ENCODE measurements around the gene CBR3. TPM values are rescaled to one million over a fixed set of nuclear protein-coding genes. Genes with fewer than 3 reads are reported as not detected.

The CBR3 gene
- polyA plus RNA-seq, 1 of the 3 experiments (the other 2 are of a cell fraction) = 6.7 TPM

- Histone ChIP-seq H3K27ac (ENCODE audit: low read depth in 2 of 2, low read length in 1 of 2) (no peak overlapping the region), H3K4me1 (ENCODE audit: control insufficient read depth in 1 of 2, insufficient read depth in 2 of 2, low read depth in 1 of 2, low read length in 1 of 2) (peaks cover 0 to 5% of the 10 kb centered on the region in 2 experiments; a peak in 1 of 4 replicates), H3F3A (replicated peaks; ENCODE audit: insufficient read depth) (no peaks in the 10 kb centered on the region), H2AFZ (ENCODE audit: low read depth) (no peak overlapping the region), H4K20me1 (ENCODE audit: insufficient read depth) (no peaks in the 10 kb centered on the region), H3K4me3 (ENCODE audit: low read depth in 2 of 2, low read length in 1 of 2) (no peak overlapping the region), H3K27me3 (ENCODE audit: insufficient read depth) (no peaks in the 10 kb centered on the region), H3K9me3 (no peaks in the 10 kb centered on the region), H3K36me3 (replicated peaks in 1 of 2; ENCODE audit: control insufficient read depth in 1 of 2, insufficient read depth in 2 of 2, low read length in 1 of 2) (no peaks in the 10 kb centered on the region), H3K79me2 (ENCODE audit: insufficient read depth) (no peaks in the 10 kb centered on the region), H3K9me2 (no peaks in the 10 kb centered on the region), H3K4me2 (no peak overlapping the region), H3K9ac (no peak overlapping the region)
- POLR2A ChIA-PET = no interaction called here
- WGBS (ENCODE audit: low lambda C conversion rate) = 94% methylated on average over 8 of the region's 8 CpGs
- no peak for DNase-seq
- CTCF ChIA-PET = interaction anchor here (1.4 to 7.0 kb wide), 6 partner anchors 8 to 271 kb away, joined by 7 to 56 read pairs (median 10); no protein-coding TSS in a partner anchor
- TF ChIP-seq PBX3 (IDR thresholded peaks at IDR 0.05) = no peak
- no peak for TF ChIP-seq GATA2 (CRISPR knock-in tag; IDR thresholded peaks at IDR 0.05)
- TF ChIP-seq IRF3 (IDR thresholded peaks at IDR 0.05; ENCODE audit: low read depth, low read length) = no peak
- no peak for TF ChIP-seq POLR2AphosphoS5 (IDR thresholded peaks at IDR 0.05; ENCODE audit: low read depth, low read length)
- no peak for TF ChIP-seq SIN3A (IDR thresholded peaks at IDR 0.05; ENCODE audit: borderline replicate concordance, low read depth, low read length)
- no peak for TF ChIP-seq ELF1 (IDR thresholded peaks at IDR 0.05)
- no peak for TF ChIP-seq NRF1 (IDR thresholded peaks at IDR 0.05; ENCODE audit: low read depth, low read length)
- TF ChIP-seq JUND (IDR thresholded peaks at IDR 0.05) = no peak
- no peak for TF ChIP-seq FOXM1 (IDR thresholded peaks at IDR 0.05; ENCODE audit: low read depth)
- TF ChIP-seq CTCF (IDR thresholded peaks at IDR 0.05) = no peak
- no peak for TF ChIP-seq RFX5 (IDR thresholded peaks at IDR 0.05; ENCODE audit: low read length)
Observed at GRCh38 chr21:36111238-36111637, 23.6 kb upstream of the CBR3 start.

GRCh38 chr21:36113647-36114428 lies 21.0 kb upstream of the CBR3 start:
- H3K4me2 ChIP-seq = no peak overlapping the region
- H3F3A ChIP-seq (replicated peaks; ENCODE audit: insufficient read depth) = no peaks in the 10 kb centered on the region
- H3K36me3 ChIP-seq (replicated peaks in 1 of 2; ENCODE audit: control insufficient read depth in 1 of 2, insufficient read depth in 2 of 2, low read length in 1 of 2) = no peaks in the 10 kb centered on the region
- peaks cover 0 to 5% of the 10 kb centered on the region in 2 experiments; a peak in 1 of 4 replicates for H3K4me1 ChIP-seq (ENCODE audit: control insufficient read depth in 1 of 2, insufficient read depth in 2 of 2, low read depth in 1 of 2, low read length in 1 of 2)
- H3K9me2 ChIP-seq = no peaks in the 10 kb centered on the region
- ChIA-PET POLR2A (interaction anchor here (1.0 to 1.1 kb wide), 2 partner anchors 54 to 78 kb away, joined by 3 read pairs; no protein-coding TSS in a partner anchor), CTCF (interaction anchor here (0.7 to 7.0 kb wide), 21 partner anchors 9 to 1427 kb away, joined by 3 to 56 read pairs (median 6); partner anchors contain the start of gene CBR1)
- no peaks in the 10 kb centered on the region for H3K79me2 ChIP-seq (ENCODE audit: insufficient read depth)
- no peak overlapping the region for H3K9ac ChIP-seq
- DNase-seq = no peak
- no peaks in the 10 kb centered on the region for H4K20me1 ChIP-seq (ENCODE audit: insufficient read depth)
- no peaks in the 10 kb centered on the region for H3K27me3 ChIP-seq (ENCODE audit: insufficient read depth)
- no peak overlapping the region for H3K4me3 ChIP-seq (ENCODE audit: low read depth in 2 of 2, low read length in 1 of 2)
- WGBS (ENCODE audit: low lambda C conversion rate) = 89% methylated on average over 17 of the region's 17 CpGs
- no peaks in the 10 kb centered on the region; the same call in 1 of the 2 replicates for H3K9me3 ChIP-seq
- no peak overlapping the region for H2AFZ ChIP-seq (ENCODE audit: low read depth)
- no peak overlapping the region for H3K27ac ChIP-seq (ENCODE audit: low read depth in 2 of 2, low read length in 1 of 2)
- TF ChIP-seq GATA2 (CRISPR knock-in tag; IDR thresholded peaks at IDR 0.05) (no peak), NFIC (IDR thresholded peaks at IDR 0.05; ENCODE audit: borderline replicate concordance) (no peak), EZH2phosphoT487 (IDR thresholded peaks at IDR 0.05; ENCODE audit: borderline replicate concordance, low read depth) (no peak), GABPA (IDR thresholded peaks at IDR 0.05; ENCODE audit: low read depth) (no peak), PBX3 (IDR thresholded peaks at IDR 0.05) (no peak), JUND (IDR thresholded peaks at IDR 0.05) (no peak), ELF1 (IDR thresholded peaks at IDR 0.05) (no peak), POLR2AphosphoS5 (IDR thresholded peaks at IDR 0.05; ENCODE audit: low read depth, low read length) (no peak), IRF3 (IDR thresholded peaks at IDR 0.05; ENCODE audit: low read depth, low read length) (no peak), USF2 (IDR thresholded peaks at IDR 0.05; ENCODE audit: borderline replicate concordance, low read depth, low read length) (no peak), TEAD4 (IDR thresholded peaks at IDR 0.05; ENCODE audit: borderline replicate concordance, insufficient read depth) (no peak), NRF1 (IDR thresholded peaks at IDR 0.05; ENCODE audit: low read depth, low read length) (no peak), YY1 (IDR thresholded peaks at IDR 0.05; ENCODE audit: low read depth) (no peak), RXRA (IDR thresholded peaks at IDR 0.05; ENCODE audit: borderline replicate concordance, low read depth) (no peak)

Data from SK-N-SH (cell line).